Heart left ventricle (tissue), 16 donors: Measurements from ENCODE around the gene SAP30BP. TPM values are rescaled to one million over a fixed set of nuclear protein-coding genes. Genes with fewer than 3 reads are reported as not detected.
A peak's percentile ranks its signal among the peaks of the same experiment; 100 is the strongest.

Experiments used
- ATAC-seq, 4 donors: fragments of 200-7000 bp; cut with Tn5 transposase; one replicate each; pipeline ENCODE4 v1.9.1; 2020 to 2022; ENCODE audit warnings: moderate library complexity in 4 of 4, mild to moderate bottlenecking in 3 of 4, moderate number of reproducible peaks in 1 of 4
- DNase-seq, 5 donors: peaks; one replicate each; pipeline ENCODE4 v3.0.0-alpha.2; 2020
- H3K27ac ChIP-seq, 12 donors: fragments of 200-600 bp; sonication (generic) in 4 of 12; one replicate each; pipeline versions ENCODE4 v1.5.0 to v1.8.0; 2016 to 2022; ENCODE audit warnings: mild to moderate bottlenecking in 2 of 12
- H3K27me3 ChIP-seq, 9 donors: fragments of 200-600 bp; sonication (generic) in 2 of 9; one replicate each; pipeline versions ENCODE4 v1.5.1 to v1.8.0; 2016 to 2022; ENCODE audit warnings: mild to moderate bottlenecking in 3 of 9
- H3K36me3 ChIP-seq, 9 donors: fragments of 200-600 bp; sonication (generic) in 2 of 9; one replicate each; pipeline versions ENCODE4 v1.5.0 to v1.8.0; 2018 to 2022; ENCODE audit warnings: mild to moderate bottlenecking in 2 of 9
- H3K4me1 ChIP-seq, 12 donors: fragments of 200-600 bp; sonication (generic) in 4 of 12; one replicate each; pipeline versions ENCODE4 v1.5.0 to v1.8.0; 2016 to 2022; ENCODE audit warnings: mild to moderate bottlenecking in 3 of 12
- H3K4me3 ChIP-seq, 12 donors: fragments of 200-600 bp; sonication (generic) in 4 of 12; one replicate each; pipeline versions ENCODE4 v1.5.0 to v1.8.0; 2017 to 2022; ENCODE audit warnings: mild to moderate bottlenecking in 9 of 12, moderate library complexity in 4 of 12
- H3K9me3 ChIP-seq, 12 donors: fragments of 200-600 bp; sonication (generic) in 4 of 12; one replicate each; pipeline versions ENCODE4 v1.5.0 to v1.8.0; 2016 to 2022; ENCODE audit warnings: mild to moderate bottlenecking in 1 of 12
- POLR2A ChIP-seq, 2 donors: fragments of 450-650 bp; IDR thresholded peaks; one replicate each; pipeline ENCODE4 v1.6.1; 2017; ENCODE audit warnings: antibody characterized with exemption in 2 of 2, mild to moderate bottlenecking in 2 of 2, moderate library complexity in 2 of 2
- WGBS, 4 donors: extraction: QIAGEN DNeasy Blood & Tissue Kit in 2 of 4; methylation state at CpG; one replicate each; pipeline versions ENCODE4 v1.1.5 to v1.1.7; 2013 to 2018; 5-methylcytosine and 5-hydroxymethylcytosine counted together
- intact Hi-C, 10 donors: fragments of 100-400 bp; cut with DNase I; formaldehyde crosslinking; loops; one replicate each; pipeline versions ENCODE4 v1.11.1 to v1.14.2; 2022
- polyA plus RNA-seq, 2 donors: library from polyadenylated mRNA; stranded (reverse); fragments of 200-250 nt; gene quantifications; one replicate each; pipeline ENCODE4 v1.2.3, GENCODE V29; 2013
- total RNA-seq, 9 donors: library from RNA; depleted of rRNA in 2 of 9; stranded (reverse); fragments of >200 nt in 2 of 9; fragmentation: NEBNext Ultra II Directional in 3 of 9; extraction: Animal tissue kit (Norgen Biotek cat#: 25700) in 3 of 9; gene quantifications; one replicate each; pipeline versions ENCODE4 v1.1.0 to v1.2.4, GENCODE V29; 2016 to 2023
- TF ChIP-seq, protein P1 (sequence below), 12 donors: fragments of 200-600 bp; sonication (generic) in 4 of 12; IDR thresholded peaks; one replicate each; pipeline versions ENCODE4 v1.5.0 to v1.8.0; 2018 to 2022; ENCODE audit warnings: antibody characterized with exemption in 12 of 12, mild to moderate bottlenecking in 5 of 12
- donor health status: ischemic (EF 13 %, LVEDD 7.1; RV severe dilation, severe dysfunction).
- donor health status: healthy with polysubstance abuse.
- donor health status: DM: no; HTN: yes; CAD: no.
- donor health status: DM: no; HTN: no; CAD: no.
- donor health status: ischemic (EF 25% LVEDD 6.9; RV normal size, moderate dysfunction).
- donor health status: ischemic (EF 25% LVEDD 5.7; RV mildly dilated, moderate dysfunction).
- donor health status: healthy.
- donor health status: DM: yes; HTN: yes; CAD: no.
- donor health status: ischemic (EF 35%, LVEDD 5.7; RV mildly dilated, moderate dysfunction).
- donor health status: nonischemic (EF 11% LVEDD 7.7; RV severe dilation, severe dysfunction).
- donor health status: DM: yes; HTN: yes; CAD: no.
- donor health status: PGD.
- donor health status: ischemic (EF 29% LVEDD 5.4; RV normal size, mild dysfunction).
- donor health status: nonischemic (EF 23%, LVEDD 6.1; RV moderate dilation, normal function).

SAP30BP gene
- total and polyA plus RNA-seq, 11 donors: 40.9 to 121 (median 54.6) TPM

DNA sequence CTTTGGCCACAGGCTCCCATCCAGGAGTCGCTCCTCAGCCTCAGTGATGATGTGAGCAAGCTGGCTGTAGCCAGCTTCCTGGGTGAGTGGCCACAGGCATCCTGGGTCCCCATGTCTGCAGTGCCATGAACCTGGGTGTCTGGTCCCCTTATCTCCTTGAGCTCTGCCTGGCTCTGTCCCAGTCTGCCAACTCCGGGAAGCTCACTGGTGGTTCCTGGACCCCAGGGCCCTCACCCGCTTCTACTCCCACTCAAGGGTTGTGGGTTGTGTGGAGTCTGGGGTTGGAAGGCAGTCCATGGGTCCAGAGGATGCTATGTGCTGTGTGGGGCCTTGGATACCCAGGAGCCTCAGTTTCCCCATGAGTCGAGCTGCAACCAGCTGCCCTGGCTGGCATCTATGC, 45.6 kb upstream of the SAP30BP start:
- peak in 1 of 5 donors; percentile 46 for DNase-seq
- TF ChIP-seq, protein P1, sequence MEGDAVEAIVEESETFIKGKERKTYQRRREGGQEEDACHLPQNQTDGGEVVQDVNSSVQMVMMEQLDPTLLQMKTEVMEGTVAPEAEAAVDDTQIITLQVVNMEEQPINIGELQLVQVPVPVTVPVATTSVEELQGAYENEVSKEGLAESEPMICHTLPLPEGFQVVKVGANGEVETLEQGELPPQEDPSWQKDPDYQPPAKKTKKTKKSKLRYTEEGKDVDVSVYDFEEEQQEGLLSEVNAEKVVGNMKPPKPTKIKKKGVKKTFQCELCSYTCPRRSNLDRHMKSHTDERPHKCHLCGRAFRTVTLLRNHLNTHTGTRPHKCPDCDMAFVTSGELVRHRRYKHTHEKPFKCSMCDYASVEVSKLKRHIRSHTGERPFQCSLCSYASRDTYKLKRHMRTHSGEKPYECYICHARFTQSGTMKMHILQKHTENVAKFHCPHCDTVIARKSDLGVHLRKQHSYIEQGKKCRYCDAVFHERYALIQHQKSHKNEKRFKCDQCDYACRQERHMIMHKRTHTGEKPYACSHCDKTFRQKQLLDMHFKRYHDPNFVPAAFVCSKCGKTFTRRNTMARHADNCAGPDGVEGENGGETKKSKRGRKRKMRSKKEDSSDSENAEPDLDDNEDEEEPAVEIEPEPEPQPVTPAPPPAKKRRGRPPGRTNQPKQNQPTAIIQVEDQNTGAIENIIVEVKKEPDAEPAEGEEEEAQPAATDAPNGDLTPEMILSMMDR (IDR thresholded peaks at IDR 0.05): no peak
- TF ChIP-seq POLR2A (IDR thresholded peaks at IDR 0.05): no peak
- no peak overlapping the region for H3K4me3 ChIP-seq
- H3K4me1 ChIP-seq: peaks cover 0 to 4% (median 0%) of the 10 kb centered on the region in 12 donors
- no peak for ATAC-seq
- no peaks in the 10 kb centered on the region for H3K27me3 ChIP-seq
- H3K9me3 ChIP-seq: no peaks in the 10 kb centered on the region
- peaks cover 0 to 92% (median 64%) of the 10 kb centered on the region in 9 donors for H3K36me3 ChIP-seq
- intact Hi-C loops: no loop called here
- no peak overlapping the region for H3K27ac ChIP-seq
- 90 to 100% (median 93%) methylated on average over 1 to 4 of the region's 4 CpGs for WGBS, 4 donors

DNA sequence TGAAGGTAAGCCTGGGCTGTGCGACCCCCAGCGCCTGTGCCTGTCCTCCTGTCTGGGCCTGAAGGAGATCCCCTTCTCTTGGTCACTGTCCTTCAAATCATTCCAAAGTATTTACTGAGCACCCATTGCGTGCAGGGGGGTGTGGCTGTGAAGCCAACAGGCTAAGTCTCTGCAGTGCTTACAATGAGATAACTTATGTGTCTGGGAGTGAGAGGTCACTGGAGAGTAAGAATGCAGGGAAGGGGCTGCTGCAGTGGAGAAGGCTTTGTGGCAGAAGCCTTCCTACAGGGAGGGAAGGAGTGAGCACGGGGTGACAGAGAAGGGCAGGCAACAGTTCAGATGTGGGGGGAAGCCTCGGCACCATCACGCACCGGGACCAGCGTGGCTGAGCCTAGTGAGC, 45.1 kb upstream of the SAP30BP start:
- 86 to 91% (median 89%) methylated on average over 7 to 8 of the region's 8 CpGs for WGBS, 4 donors
- H3K27ac ChIP-seq: no peak overlapping the region
- intact Hi-C loops: no loop called here
- no peak for DNase-seq
- peaks cover 0 to 92% (median 68%) of the 10 kb centered on the region in 9 donors for H3K36me3 ChIP-seq
- H3K4me1 ChIP-seq: peaks cover 0 to 4% (median 0%) of the 10 kb centered on the region in 12 donors
- H3K4me3 ChIP-seq: no peak overlapping the region
- TF ChIP-seq POLR2A (IDR thresholded peaks at IDR 0.05): no peak
- TF ChIP-seq, protein P1 (IDR thresholded peaks at IDR 0.05): no peak
- no peak for ATAC-seq
- H3K9me3 ChIP-seq: no peaks in the 10 kb centered on the region
- no peaks in the 10 kb centered on the region for H3K27me3 ChIP-seq

DNA sequence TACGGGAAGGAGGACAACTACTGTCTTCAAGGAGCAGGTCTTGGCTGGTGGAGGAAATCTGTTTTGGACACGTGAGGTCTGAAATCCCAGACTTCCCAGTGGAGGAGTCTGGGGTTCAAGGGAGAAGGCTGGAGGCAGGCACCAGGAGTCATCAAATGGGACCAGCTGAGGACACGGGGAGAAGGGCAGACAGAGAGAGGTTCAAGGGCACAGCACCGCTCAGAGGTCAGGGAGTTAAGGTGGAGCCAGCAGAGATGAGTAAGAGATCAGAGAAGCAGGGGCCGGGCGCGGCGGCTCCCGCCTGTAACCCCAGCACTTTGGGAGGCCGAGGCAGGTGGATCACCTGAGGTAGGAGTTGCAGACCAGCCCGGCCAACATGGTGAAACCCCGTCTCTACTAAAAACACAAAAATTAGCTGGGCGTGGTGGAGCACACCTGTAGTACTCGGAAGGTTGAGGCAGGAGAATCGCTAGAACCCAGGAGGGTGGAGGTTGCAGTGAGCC, 44.3 kb upstream of the SAP30BP start:
- Histone ChIP-seq H3K4me1 (peaks cover 0 to 4% (median 0%) of the 10 kb centered on the region in 12 donors), H3K4me3 (no peak overlapping the region), H3K36me3 (peaks cover 0 to 89% (median 65%) of the 10 kb centered on the region in 9 donors), H3K27me3 (no peaks in the 10 kb centered on the region), H3K9me3 (no peaks in the 10 kb centered on the region), H3K27ac (no peak overlapping the region)
- no peak for TF ChIP-seq POLR2A (IDR thresholded peaks at IDR 0.05)
- TF ChIP-seq, protein P1 (IDR thresholded peaks at IDR 0.05): no peak
- intact Hi-C loops: no loop called here
- WGBS, 4 donors: 87 to 92% (median 89%) methylated on average over 15 of the region's 15 CpGs
- DNase-seq (no peak), ATAC-seq (no peak)

DNA sequence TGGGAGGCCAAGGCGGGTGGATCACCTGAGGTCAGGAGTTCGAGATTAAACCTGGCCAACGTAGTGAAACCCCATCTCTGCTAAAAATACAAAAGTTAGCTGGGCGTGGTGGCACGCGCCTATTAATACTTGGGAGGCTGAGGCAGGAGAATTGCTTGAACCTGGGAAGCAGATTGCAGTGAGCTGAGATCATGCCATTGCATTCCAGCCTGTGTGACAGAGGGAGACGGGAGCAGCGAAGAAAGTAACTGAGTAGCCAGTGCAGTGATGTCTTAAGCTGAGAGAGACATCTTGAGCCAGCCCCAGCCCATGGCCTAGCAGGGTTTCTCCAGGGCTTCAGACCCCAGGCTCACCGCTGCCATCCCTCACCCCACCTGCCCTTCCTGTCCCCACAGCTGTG, 43.8 kb upstream of the SAP30BP start:
- H3K4me1 ChIP-seq: peaks cover 0 to 4% (median 0%) of the 10 kb centered on the region in 12 donors
- 78 to 86% (median 85%) methylated on average over 9 of the region's 9 CpGs for WGBS, 4 donors
- H3K4me3 ChIP-seq: no peak overlapping the region
- no peaks in the 10 kb centered on the region for H3K9me3 ChIP-seq
- H3K27me3 ChIP-seq: no peaks in the 10 kb centered on the region
- DNase-seq: no peak
- TF ChIP-seq, protein P1 (IDR thresholded peaks at IDR 0.05): no peak
- no peak for TF ChIP-seq POLR2A (IDR thresholded peaks at IDR 0.05)
- H3K36me3 ChIP-seq: peaks cover 0 to 90% (median 59%) of the 10 kb centered on the region in 9 donors
- intact Hi-C loops: no loop called here
- no peak overlapping the region for H3K27ac ChIP-seq
- no peak for ATAC-seq
